HepG2 (cell line): ENCODE results near the gene RNASE12. TPM values are rescaled to one million over a fixed set of nuclear protein-coding genes. Genes with fewer than 3 reads are reported as not detected.

Source experiments
- ATAC-seq: fragments of 200-7000 bp; cut with Tn5 transposase; 3 replicates; pipeline ENCODE4 v1.9.1; 2020; ENCODE audit warnings: mild to moderate bottlenecking, moderate library complexity
- BruUV-seq: library from RNA; stranded (reverse); fragments of 400-500 nt; replicated peaks from 2 replicates; lab custom pipeline; 2021; lab: Mats Ljungman, UMichigan
- CTCF ChIA-PET: fragments of 300-600 bp; formaldehyde crosslinking; extraction: SDS; loops from one replicate; lab custom pipeline; 2021; ENCODE audit warnings: low total read pairs, inconsistent platforms, low intra/inter-chr PET ratio; lab: Yijun Ruan, JAX
- POLR2A ChIA-PET: fragments of 350-600 bp; sonication (Branson Sonifier 250); formaldehyde crosslinking; loops from one replicate; lab custom pipeline; 2020; ENCODE audit warnings: antibody characterized with exemption, inconsistent platforms; lab: Yijun Ruan, JAX
- DNase-seq: peaks from one replicate; pipeline ENCODE4 v3.0.0-alpha.2; 2015; ENCODE audit warnings: low spot score
- FAIRE-seq: peaks from 3 replicates; lab custom pipeline; 2011; peaks lifted over from hg19 to GRCh38; lab: Jason Lieb, UNC
- H2AFZ ChIP-seq: one replicate; pipeline ENCODE4 v1.6.1; 2011; ENCODE audit warnings: low read length, inconsistent platforms
- H3K27ac ChIP-seq: fragments of 300-600 bp; 3 replicates; pipeline ENCODE4 v1.8.0; 2011; ENCODE audit warnings: mixed run types, mild to moderate bottlenecking, mixed read lengths, low read length, inconsistent platforms; ENCODE audit not compliant: insufficient read depth; ENCODE audit errors: extremely low read length
- H3K27me3 ChIP-seq, 2 experiments: fragments of 200-600 bp in 1 of 2; 2 replicates in 1 of 2; 3 replicates in 1 of 2; pipeline versions ENCODE4 v1.6.0 to v1.8.0; 2011; ENCODE audit warnings: low read length in 2 of 2, mild to moderate bottlenecking in 2 of 2, moderate library complexity in 2 of 2, inconsistent platforms in 1 of 2; ENCODE audit not compliant: insufficient read depth in 2 of 2, control insufficient read depth in 1 of 2
- H3K36me3 ChIP-seq, 2 experiments: fragments of 200-600 bp in 1 of 2; replicated peaks in 1 of 2; 2 replicates in 1 of 2; 3 replicates in 1 of 2; pipeline versions ENCODE4 v1.5.1 to v1.8.0; 2011; ENCODE audit warnings: low read length in 2 of 2, inconsistent platforms in 1 of 2; ENCODE audit not compliant: insufficient read depth in 2 of 2, control insufficient read depth in 1 of 2
- H3K4me1 ChIP-seq: 2 replicates; pipeline ENCODE4 v1.5.1; 2012; ENCODE audit warnings: low read length, inconsistent platforms; ENCODE audit not compliant: insufficient read depth
- H3K4me2 ChIP-seq: 2 replicates; pipeline ENCODE4 v1.6.0; 2011; ENCODE audit warnings: low read depth, low read length, inconsistent platforms
- H3K4me3 ChIP-seq, 3 experiments: fragments of 200-600 bp in 1 of 3; sonication (generic), shearing (Covaris generic) in 1 of 3; replicated peaks in 1 of 3; 2 replicates each; pipeline ENCODE4 v1.5.1; 2011 to 2016; ENCODE audit warnings: low read length in 3 of 3, inconsistent platforms in 2 of 3, low read depth in 2 of 3, mild to moderate bottlenecking in 2 of 3, control low read depth in 1 of 3, mixed read lengths in 1 of 3; ENCODE audit not compliant: insufficient read depth in 1 of 3
- H3K79me2 ChIP-seq: one replicate; pipeline ENCODE4 v1.6.1; 2011; ENCODE audit warnings: low read length, inconsistent platforms; ENCODE audit not compliant: insufficient read depth
- H3K9ac ChIP-seq: 2 replicates; pipeline ENCODE4 v1.6.0; 2011; ENCODE audit warnings: mild to moderate bottlenecking, low read depth, low read length, inconsistent platforms; ENCODE audit not compliant: insufficient read depth
- H3K9me3 ChIP-seq: 2 replicates; pipeline ENCODE4 v1.5.1; 2012; ENCODE audit warnings: mild to moderate bottlenecking, low read length
- H4K20me1 ChIP-seq: 2 replicates; pipeline ENCODE4 v1.6.0; 2011; ENCODE audit warnings: inconsistent platforms, mild to moderate bottlenecking, low read length, moderate library complexity; ENCODE audit not compliant: insufficient read depth
- JUNB ChIP-seq: sonication (generic); formaldehyde crosslinking; IDR thresholded peaks from 2 replicates; pipeline ENCODE4 v1.8.0; 2022; ENCODE audit warnings: missing genetic modification reagents, mild to moderate bottlenecking, borderline replicate concordance
- KAT2B ChIP-seq: fragments of 150-350 bp; IDR thresholded peaks from 2 replicates; pipeline ENCODE4 v1.6.1; 2014; ENCODE audit warnings: low read depth, low read length, borderline replicate concordance
- KAT8 ChIP-seq: IDR thresholded peaks from 2 replicates; pipeline ENCODE4 v1.6.1; 2016; ENCODE audit warnings: missing genetic modification reagents, missing compliant biosample characterization
- KLF9 ChIP-seq: IDR thresholded peaks from 2 replicates; pipeline ENCODE4 v1.6.1; 2016; ENCODE audit warnings: low read depth
- MED8 ChIP-seq: sonication (generic); formaldehyde crosslinking; IDR thresholded peaks from 2 replicates; pipeline ENCODE4 v1.8.1; 2023; ENCODE audit warnings: mild to moderate bottlenecking, missing genetic modification reagents; ENCODE audit not compliant: insufficient replicate concordance
- NONO ChIP-seq, 2 experiments: fragments of 450-650 bp in 1 of 2; sonication (generic) in 1 of 2; formaldehyde crosslinking in 1 of 2; IDR thresholded peaks in 1 of 2; conservative IDR thresholded peaks in 1 of 2; 2 replicates each; pipeline versions ENCODE4 v1.6.1 to v1.8.0; 2017 to 2022; ENCODE audit warnings: mild to moderate bottlenecking in 1 of 2, missing genetic modification reagents in 1 of 2, moderate library complexity in 1 of 2
- SMAD9 ChIP-seq: sonication (generic); formaldehyde crosslinking; IDR thresholded peaks from 2 replicates; pipeline ENCODE4 v1.5.1; 2020; ENCODE audit warnings: mild to moderate bottlenecking, missing genetic modification reagents
- TMF1 ChIP-seq: sonication (generic); formaldehyde crosslinking; IDR thresholded peaks from 2 replicates; pipeline ENCODE4 v1.8.1; 2022; ENCODE audit warnings: low read depth, missing genetic modification reagents
- ZBTB38 ChIP-seq: sonication (generic); formaldehyde crosslinking; IDR thresholded peaks from 2 replicates; pipeline ENCODE4 v1.5.1; 2020; ENCODE audit warnings: mild to moderate bottlenecking, missing genetic modification reagents
- ZNF136 ChIP-seq: sonication (generic); formaldehyde crosslinking; IDR thresholded peaks from 2 replicates; pipeline ENCODE4 v1.8.1; 2022; ENCODE audit warnings: low read depth, mild to moderate bottlenecking, moderate library complexity, missing genetic modification reagents
- ZNF672 ChIP-seq: sonication (generic); formaldehyde crosslinking; IDR thresholded peaks from 2 replicates; pipeline ENCODE4 v1.8.1; 2022; ENCODE audit warnings: missing genetic modification reagents
- ZNF788 ChIP-seq: sonication (generic); formaldehyde crosslinking; IDR thresholded peaks from 2 replicates; pipeline ENCODE4 v1.5.0; 2020; ENCODE audit warnings: mild to moderate bottlenecking, missing genetic modification reagents, borderline replicate concordance
- WGBS: methylation state at CpG from one replicate; pipeline ENCODE4 v1.1.6; 2017; ENCODE audit warnings: low lambda C conversion rate; 5-methylcytosine and 5-hydroxymethylcytosine counted together
- in situ Hi-C: cut with HindIII; loops from 2 replicates; pipeline ENCODE4 v1.10.0; 2017; ENCODE audit warnings: low pct_unique_long_range_greater_than_20kb; ENCODE audit not compliant: extremely low pct_ligation_motif_present
- intact Hi-C: fragments of 100-400 bp; cut with micrococcal nuclease; formaldehyde crosslinking; loops from one replicate; pipeline ENCODE4 v1.10.0; 2022; ENCODE audit not compliant: unreplicated experiment
- polyA plus RNA-seq, 8 experiments: library from polyadenylated mRNA; depleted of rRNA in 3 of 8; stranded (reverse) in 7 of 8; unstranded in 1 of 8; fragments of >200 nt; fragmentation: Illumina TruSeq in 4 of 8; extraction: Trizol in 4 of 8; gene quantifications; 2 replicates each; pipeline versions ENCODE4 v1.2.1 to v1.2.3, GENCODE V29; 2011 to 2016; ENCODE audit warnings: low read depth in 4 of 8, missing spikeins in 1 of 8, mixed read lengths in 1 of 8; ENCODE audit not compliant: insufficient read depth in 1 of 8
- total RNA-seq, 5 experiments: library from RNA; depleted of rRNA; stranded (reverse); fragments of >200 nt; fragmentation: Illumina TruSeq; extraction: Trizol; gene quantifications; 2 replicates each; pipeline ENCODE4 v1.2.3, GENCODE V29; 2016; ENCODE audit warnings: low read depth in 1 of 5
- TF ChIP-seq, protein P1 (sequence below): sonication (generic); formaldehyde crosslinking; IDR thresholded peaks from 2 replicates; pipeline ENCODE4 v1.4.0; 2020; ENCODE audit warnings: low read depth, mild to moderate bottlenecking, missing genetic modification reagents
- TF ChIP-seq, protein P2 (sequence below): sonication (generic); formaldehyde crosslinking; IDR thresholded peaks from 2 replicates; pipeline ENCODE4 v1.4.0; 2020; ENCODE audit warnings: mild to moderate bottlenecking, missing genetic modification reagents
- TF ChIP-seq, protein P3 (sequence below): sonication (generic); formaldehyde crosslinking; IDR thresholded peaks from 2 replicates; pipeline ENCODE4 v1.4.0; 2020; ENCODE audit warnings: missing genetic modification reagents
- TF ChIP-seq, protein P4 (sequence below): sonication (generic); formaldehyde crosslinking; conservative IDR thresholded peaks from 2 replicates; pipeline ENCODE4 v1.4.0; 2020; ENCODE audit warnings: missing genetic modification reagents

Gene RNASE12
- total and polyA plus RNA-seq, 2 of the 13 experiments (the other 11 are each of a cell fraction or from before 2014, with no cell fraction given): not detected

DNA sequence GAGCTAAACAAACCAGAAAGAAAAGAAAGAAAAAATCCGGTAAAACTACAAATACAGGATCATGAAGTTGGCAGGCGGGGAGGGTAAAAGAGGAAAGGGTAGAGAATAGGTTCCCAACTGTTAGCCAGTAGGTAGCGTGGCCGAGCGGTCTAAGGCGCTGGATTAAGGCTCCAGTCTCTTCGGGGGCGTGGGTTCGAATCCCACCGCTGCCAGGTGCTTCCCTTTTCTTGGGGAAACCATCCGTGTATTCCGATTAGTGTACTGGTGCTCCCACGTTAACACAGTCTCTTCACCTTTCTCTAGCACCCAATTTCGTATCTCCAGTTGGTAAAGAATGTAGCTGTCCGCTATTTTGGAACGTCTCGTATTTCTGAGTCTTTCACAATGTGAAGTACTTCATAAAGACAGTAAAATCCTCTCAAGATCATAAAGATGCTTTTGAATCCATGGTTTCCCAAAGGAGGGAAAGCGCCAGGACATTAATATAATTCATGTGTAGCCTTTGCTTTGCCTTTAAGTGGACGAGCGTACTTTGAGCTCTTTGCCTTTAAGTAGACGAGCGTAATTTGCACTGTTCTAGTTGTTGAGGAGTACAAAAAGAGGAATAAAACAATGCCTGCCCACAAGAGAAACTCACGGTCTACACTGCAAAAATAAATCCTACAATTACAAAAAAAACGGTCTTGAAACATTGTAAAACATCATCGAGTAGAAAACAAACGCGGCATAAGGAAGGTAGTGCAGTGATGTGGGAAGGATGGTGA, 19.0 kb upstream of the RNASE12 start:
- in situ Hi-C loops: loop anchor here (25.0 kb wide), 1 partner anchor 148 kb away; the partner anchor contains the start of genes APEX1, OSGEP, PIP4P1 and PNP
- H3K27ac ChIP-seq: peak overlapping the region; percentile 38
- ATAC-seq: peak; percentile 46
- peak; percentile 37 for FAIRE-seq
- BruUV-seq: no TSS peak
- ChIA-PET CTCF (interaction anchor here (0.8 to 2.7 kb wide), 9 partner anchors 12 to 283 kb away, joined by 3 to 48 read pairs (median 7); no protein-coding TSS in a partner anchor), POLR2A (interaction anchor here (0.7 to 2.3 kb wide), 6 partner anchors 21 to 267 kb away, joined by 3 to 10 read pairs (median 6); partner anchors contain the start of genes APEX1, PARP2 and RNASE4)
- H3K27me3 ChIP-seq: no peaks in the 10 kb centered on the region; a peak in 1 of 5 replicates
- peak overlapping the region; percentile 78 to 99 (median 94) for H3K4me3 ChIP-seq
- H4K20me1 ChIP-seq: no peaks in the 10 kb centered on the region
- peaks cover 73% of the 10 kb centered on the region for H3K4me1 ChIP-seq
- intact Hi-C loops: no loop called here
- peak overlapping the region; percentile 63 for H3K9ac ChIP-seq
- H3K79me2 ChIP-seq: no peaks in the 10 kb centered on the region
- 3% methylated on average over 27 of the region's 27 CpGs for WGBS
- no peaks in the 10 kb centered on the region for H3K36me3 ChIP-seq
- DNase-seq: peak; percentile 81
- H2AFZ ChIP-seq: peak overlapping the region; percentile 24
- H3K9me3 ChIP-seq: no peaks in the 10 kb centered on the region
- H3K4me2 ChIP-seq: peak overlapping the region; percentile 83
- peak; percentile 46; the same call in 1 of the 2 replicates for TF ChIP-seq JUNB (CRISPR knock-in tag)
- TF ChIP-seq, protein P1, sequence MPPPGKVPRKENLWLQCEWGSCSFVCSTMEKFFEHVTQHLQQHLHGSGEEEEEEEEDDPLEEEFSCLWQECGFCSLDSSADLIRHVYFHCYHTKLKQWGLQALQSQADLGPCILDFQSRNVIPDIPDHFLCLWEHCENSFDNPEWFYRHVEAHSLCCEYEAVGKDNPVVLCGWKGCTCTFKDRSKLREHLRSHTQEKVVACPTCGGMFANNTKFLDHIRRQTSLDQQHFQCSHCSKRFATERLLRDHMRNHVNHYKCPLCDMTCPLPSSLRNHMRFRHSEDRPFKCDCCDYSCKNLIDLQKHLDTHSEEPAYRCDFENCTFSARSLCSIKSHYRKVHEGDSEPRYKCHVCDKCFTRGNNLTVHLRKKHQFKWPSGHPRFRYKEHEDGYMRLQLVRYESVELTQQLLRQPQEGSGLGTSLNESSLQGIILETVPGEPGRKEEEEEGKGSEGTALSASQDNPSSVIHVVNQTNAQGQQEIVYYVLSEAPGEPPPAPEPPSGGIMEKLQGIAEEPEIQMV: peak; percentile 41; the same call in 1 of the 2 replicates
- no peak for TF ChIP-seq NONO (IDR thresholded peaks at IDR 0.05)
- peak; percentile 71; the same call in 1 of the 2 replicates for TF ChIP-seq NONO (CRISPR knock-in tag; conservative IDR thresholded peaks at IDR 0.05)
- TF ChIP-seq KLF9 (CRISPR knock-in tag): 0 out of 2 replicates have a peak, but pooled peaks have one; percentile 32
- TF ChIP-seq ZNF136 (CRISPR knock-in tag): no peak
- no peak for TF ChIP-seq TMF1
- TF ChIP-seq KAT8: peak; percentile 71; the same call in 1 of the 2 replicates
- no peak for TF ChIP-seq ZBTB38 (CRISPR knock-in tag)
- TF ChIP-seq MED8 (CRISPR knock-in tag): no peak
- TF ChIP-seq ZNF672: no peak
- peak; percentile 87; the same call in 1 of the 2 replicates for TF ChIP-seq ZNF788 (CRISPR knock-in tag)
- no peak for TF ChIP-seq KAT2B
- TF ChIP-seq SMAD9 (CRISPR knock-in tag): no peak
- TF ChIP-seq, protein P2, sequence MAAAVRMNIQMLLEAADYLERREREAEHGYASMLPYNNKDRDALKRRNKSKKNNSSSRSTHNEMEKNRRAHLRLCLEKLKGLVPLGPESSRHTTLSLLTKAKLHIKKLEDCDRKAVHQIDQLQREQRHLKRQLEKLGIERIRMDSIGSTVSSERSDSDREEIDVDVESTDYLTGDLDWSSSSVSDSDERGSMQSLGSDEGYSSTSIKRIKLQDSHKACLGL (CRISPR knock-in tag): no peak
- TF ChIP-seq, protein P3, sequence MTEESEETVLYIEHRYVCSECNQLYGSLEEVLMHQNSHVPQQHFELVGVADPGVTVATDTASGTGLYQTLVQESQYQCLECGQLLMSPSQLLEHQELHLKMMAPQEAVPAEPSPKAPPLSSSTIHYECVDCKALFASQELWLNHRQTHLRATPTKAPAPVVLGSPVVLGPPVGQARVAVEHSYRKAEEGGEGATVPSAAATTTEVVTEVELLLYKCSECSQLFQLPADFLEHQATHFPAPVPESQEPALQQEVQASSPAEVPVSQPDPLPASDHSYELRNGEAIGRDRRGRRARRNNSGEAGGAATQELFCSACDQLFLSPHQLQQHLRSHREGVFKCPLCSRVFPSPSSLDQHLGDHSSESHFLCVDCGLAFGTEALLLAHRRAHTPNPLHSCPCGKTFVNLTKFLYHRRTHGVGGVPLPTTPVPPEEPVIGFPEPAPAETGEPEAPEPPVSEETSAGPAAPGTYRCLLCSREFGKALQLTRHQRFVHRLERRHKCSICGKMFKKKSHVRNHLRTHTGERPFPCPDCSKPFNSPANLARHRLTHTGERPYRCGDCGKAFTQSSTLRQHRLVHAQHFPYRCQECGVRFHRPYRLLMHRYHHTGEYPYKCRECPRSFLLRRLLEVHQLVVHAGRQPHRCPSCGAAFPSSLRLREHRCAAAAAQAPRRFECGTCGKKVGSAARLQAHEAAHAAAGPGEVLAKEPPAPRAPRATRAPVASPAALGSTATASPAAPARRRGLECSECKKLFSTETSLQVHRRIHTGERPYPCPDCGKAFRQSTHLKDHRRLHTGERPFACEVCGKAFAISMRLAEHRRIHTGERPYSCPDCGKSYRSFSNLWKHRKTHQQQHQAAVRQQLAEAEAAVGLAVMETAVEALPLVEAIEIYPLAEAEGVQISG (CRISPR knock-in tag): peak; percentile 79
- TF ChIP-seq, protein P4, sequence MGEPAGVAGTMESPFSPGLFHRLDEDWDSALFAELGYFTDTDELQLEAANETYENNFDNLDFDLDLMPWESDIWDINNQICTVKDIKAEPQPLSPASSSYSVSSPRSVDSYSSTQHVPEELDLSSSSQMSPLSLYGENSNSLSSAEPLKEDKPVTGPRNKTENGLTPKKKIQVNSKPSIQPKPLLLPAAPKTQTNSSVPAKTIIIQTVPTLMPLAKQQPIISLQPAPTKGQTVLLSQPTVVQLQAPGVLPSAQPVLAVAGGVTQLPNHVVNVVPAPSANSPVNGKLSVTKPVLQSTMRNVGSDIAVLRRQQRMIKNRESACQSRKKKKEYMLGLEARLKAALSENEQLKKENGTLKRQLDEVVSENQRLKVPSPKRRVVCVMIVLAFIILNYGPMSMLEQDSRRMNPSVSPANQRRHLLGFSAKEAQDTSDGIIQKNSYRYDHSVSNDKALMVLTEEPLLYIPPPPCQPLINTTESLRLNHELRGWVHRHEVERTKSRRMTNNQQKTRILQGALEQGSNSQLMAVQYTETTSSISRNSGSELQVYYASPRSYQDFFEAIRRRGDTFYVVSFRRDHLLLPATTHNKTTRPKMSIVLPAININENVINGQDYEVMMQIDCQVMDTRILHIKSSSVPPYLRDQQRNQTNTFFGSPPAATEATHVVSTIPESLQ (CRISPR knock-in tag): 0 out of 2 replicates have a peak, but pooled peaks have one; percentile 41
